HG03558 (cell line): ENCODE measurements around the gene C1QTNF2.

ENCODE experiments used
- ATAC-seq: cut with Tn5 transposase; IDR thresholded peaks from one replicate; pipeline ENCODE4 v1.9.1; 2021; ENCODE audit warnings: moderate number of reproducible peaks; ENCODE audit not compliant: unreplicated experiment; ENCODE audit errors: extremely low read depth

C1QTNF2 gene

GRCh38 chr5:160310552-160311295 is 59.7 kb downstream of the C1QTNF2 start:
- ATAC-seq, result no peak

GRCh38 chr5:160310140-160310539 is 60.3 kb downstream of the C1QTNF2 start:
- no peak for ATAC-seq

- ATAC-seq, result no peak
Observed at GRCh38 chr5:160306696-160307095, 63.7 kb downstream of the C1QTNF2 start.

GRCh38 chr5:160305319-160305718 is 65.1 kb downstream of the C1QTNF2 start:
- no peak for ATAC-seq

- no peak for ATAC-seq
Observed at GRCh38 chr5:160303690-160304089, 66.7 kb downstream of the C1QTNF2 start.

- no peak for ATAC-seq
Observed at GRCh38 chr5:160298189-160298588, 72.2 kb downstream of the C1QTNF2 start.

GRCh38 chr5:160297776-160298175 is 72.7 kb downstream of the C1QTNF2 start:
- no peak for ATAC-seq
